ENCODE measurements around the gene DOCK3.
"Not testable (repeated sequence)": the region's sequence is repeated elsewhere in the genome, so short reads cannot be mapped to it uniquely, and the experiment has no call there.

DOCK3 gene

DNA sequence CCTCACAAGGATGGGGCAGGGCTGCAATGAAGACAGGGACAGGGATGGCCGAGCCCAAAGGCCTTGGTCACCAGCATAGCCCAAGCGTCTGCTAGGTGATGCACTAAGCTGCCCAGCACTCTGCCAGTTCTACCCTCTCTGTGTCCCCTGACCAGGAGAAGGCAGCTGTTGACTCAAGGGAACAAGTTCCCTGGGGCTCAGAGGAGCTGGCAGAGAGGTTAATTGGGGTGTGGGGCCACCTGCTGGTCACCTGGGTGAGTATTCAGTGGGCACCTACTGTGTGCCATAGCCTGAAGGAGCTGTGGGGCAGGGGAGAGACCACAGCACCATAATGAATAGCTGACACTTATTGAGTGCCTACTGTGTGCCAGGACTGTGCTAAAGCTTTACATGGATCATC lies 22.0 kb upstream of the DOCK3 start:
- peak; percentile 34 for DNase-seq

- DNase-seq: no peak
Observed at GRCh38 chr3:50653937-50654595, 20.7 kb upstream of the DOCK3 start.

GRCh38 chr3:50655009-50655830 lies 19.5 kb upstream of the DOCK3 start:
- DNase-seq: no peak

DNA sequence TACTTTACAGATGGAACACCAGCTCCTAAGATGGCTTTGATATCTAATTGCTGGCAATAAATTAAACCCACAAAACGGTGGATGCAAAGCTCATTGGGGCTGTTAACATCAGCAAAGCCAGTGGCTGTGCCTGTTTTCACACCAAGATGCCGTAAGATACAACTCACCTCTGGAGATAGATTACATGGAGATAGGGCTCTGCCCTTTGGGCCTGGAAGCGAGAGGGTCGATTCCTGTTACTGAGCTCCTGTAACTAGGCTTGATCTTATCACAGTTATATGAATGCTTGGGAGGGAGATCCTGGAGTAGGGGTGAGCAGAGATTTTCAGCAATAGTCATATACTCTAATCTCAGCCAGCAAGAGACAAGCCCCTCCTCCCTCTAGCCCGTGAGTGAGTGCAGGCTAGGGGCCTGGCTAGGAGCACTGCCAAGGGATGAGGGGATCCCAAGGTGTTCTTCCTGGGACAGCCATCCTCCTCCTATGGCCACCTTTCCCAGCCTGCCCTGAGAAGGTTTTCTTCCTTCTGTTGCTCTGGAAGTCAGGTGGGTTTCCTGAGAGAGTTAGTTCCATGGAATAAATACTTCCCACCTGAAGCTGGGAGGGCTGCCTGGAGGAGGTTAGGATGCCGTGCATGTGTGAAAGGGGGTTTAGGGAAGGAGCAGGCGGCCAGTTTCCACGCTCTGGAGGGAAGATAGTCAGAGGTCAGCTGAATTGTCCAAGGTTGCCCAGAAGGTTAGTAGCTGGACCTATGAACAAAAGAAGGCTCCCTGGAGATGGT lies 18.1 kb upstream of the DOCK3 start:
- DNase-seq: no peak

GRCh38 chr3:50657407-50657806 lies 17.3 kb upstream of the DOCK3 start:
- no peak for DNase-seq

DNA sequence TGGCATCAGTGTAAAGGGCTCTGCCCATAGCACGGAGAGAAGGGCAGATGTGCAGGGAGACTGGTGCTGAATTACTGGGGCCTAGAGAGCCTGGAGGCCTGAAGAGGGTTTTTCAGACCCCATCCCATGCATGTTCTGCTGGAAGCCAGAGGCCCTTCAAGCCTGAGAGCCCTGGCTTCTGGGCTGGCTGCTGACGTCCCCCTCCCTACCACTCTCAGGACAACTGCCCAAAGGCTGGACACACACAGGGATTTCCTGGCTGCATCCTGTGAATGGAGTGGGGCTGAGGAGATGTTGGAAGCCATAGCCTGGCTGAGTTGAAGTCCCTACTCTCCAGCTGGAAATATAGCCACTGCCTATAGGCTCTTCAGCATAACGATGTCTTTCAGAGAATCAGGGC lies 16.9 kb upstream of the DOCK3 start:
- DNase-seq: no peak

DNA sequence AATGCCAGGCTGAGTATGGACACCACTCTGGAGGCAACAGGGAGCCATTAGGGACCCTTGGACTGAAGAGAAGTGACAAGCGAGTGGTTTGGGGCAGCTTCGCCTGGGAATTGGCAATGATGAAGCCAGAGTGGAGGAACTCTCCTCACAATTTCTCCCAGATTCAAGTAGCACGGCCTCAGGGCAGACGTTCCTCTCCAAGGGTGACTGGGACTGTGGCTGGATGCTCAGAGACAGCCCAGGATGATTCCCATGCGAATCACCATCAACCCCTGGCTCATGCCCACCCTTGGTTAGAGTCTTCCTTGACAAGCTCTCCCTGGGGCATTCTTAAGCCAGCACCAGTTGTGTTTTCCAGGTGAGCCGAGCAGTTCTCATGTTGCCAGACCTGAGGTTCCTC lies 16.3 kb upstream of the DOCK3 start:
- DNase-seq: no peak

DNA sequence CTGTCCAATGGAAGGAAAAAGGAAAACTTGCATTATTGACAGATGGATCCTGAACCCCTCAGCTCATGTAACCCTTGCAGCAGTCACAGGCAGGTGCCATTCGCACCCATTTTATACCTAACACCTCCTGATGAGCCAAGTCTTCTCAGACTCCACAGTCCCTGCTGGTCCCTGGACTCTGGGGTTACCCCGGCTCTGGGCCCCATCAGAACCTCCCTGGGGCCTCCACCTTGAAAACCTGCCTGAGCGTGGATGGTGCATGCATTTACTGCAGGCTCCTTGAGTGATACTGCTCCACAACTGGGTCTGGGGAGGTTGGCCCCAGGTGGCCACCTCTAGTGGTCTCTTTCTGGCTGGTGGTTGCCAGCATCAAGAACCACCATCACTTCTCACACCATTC lies 15.9 kb upstream of the DOCK3 start:
- DNase-seq: no peak

DNA sequence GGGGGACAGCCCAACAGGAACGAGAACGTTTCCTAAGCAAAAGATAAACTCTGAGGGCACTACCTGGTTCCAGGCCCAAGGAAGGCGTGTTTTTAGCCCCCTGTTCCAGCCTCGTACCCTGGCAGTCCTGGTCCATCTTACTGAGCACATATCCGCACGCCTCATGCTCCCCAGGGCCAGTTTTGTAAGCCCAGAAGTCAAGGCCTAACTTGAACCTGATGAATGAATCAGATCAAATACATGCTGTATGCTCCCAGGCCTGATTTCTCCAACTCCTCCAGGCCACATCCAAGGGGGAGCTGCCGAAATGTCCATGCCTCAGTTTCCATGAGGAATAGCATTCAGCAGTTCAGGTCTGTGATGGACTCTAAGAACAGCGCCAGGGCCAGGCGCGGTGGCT lies 14.3 kb upstream of the DOCK3 start:
- DNase-seq: no peak

GRCh38 chr3:50661321-50661837 lies 13.3 kb upstream of the DOCK3 start:
- no peak for DNase-seq

GRCh38 chr3:50662408-50662807 lies 12.3 kb upstream of the DOCK3 start:
- no peak for DNase-seq

- no peak for DNase-seq
Observed at GRCh38 chr3:50665081-50665840, 9.5 kb upstream of the DOCK3 start.

DNA sequence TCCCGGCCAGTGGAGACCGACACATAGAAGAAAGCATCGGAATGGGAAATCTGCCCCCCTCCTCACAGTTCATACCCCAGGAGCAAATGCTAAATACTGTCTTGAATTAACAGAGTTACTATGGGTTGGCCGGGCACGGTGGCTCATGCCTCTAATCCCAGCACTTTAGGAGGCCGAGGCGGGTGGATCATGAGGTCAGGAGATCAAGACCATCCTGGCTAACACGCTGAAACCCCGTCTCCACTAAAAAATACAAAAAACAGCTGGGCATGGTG lies 8.9 kb upstream of the DOCK3 start:
- DNase-seq: not testable (repeated sequence)

DNA sequence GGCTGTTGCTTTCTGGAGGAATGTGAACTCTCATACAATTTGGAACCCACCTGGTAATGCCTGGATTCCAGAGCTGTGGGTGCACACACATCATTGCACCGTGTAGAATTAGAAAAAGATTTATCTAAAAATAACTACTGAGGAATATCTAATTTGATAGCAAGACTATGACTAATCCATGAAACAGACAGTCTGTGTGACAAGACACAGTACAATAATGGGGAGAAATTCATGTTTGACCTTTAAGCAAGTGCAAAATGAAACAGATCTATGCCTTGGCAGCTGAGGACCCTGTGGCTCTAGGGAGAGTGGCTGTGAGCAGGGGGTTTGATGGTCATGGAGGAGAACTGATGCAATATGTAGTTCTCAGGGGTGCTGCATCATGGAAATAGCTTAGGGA lies 7.9 kb upstream of the DOCK3 start:
- no peak for DNase-seq

GRCh38 chr3:50671331-50671730 lies 3.4 kb upstream of the DOCK3 start:
- no peak for DNase-seq

DNA sequence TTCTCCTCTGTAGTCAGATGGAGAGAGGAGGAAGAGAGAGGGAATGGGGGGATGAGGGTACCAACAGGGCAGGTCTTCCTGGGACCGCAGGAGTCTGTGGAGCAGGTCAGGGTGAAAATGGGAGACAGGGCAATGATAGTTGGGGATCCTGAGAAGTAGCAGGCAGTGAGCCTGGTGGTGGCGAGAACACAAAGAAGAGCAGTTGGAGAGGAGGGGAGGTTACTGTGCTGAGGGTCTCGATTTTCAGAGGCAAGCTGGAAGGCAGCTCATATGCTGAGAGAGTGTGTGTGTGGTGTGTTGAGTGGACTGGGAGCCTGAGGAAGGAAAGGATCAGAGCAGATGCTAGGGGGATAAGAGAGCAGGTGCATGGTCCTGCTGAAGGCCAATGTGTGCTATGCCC lies 2.1 kb upstream of the DOCK3 start:
- no peak for DNase-seq

GRCh38 chr3:50673931-50674330 lies 796 bp upstream of the DOCK3 start:
- DNase-seq: no peak

DNA sequence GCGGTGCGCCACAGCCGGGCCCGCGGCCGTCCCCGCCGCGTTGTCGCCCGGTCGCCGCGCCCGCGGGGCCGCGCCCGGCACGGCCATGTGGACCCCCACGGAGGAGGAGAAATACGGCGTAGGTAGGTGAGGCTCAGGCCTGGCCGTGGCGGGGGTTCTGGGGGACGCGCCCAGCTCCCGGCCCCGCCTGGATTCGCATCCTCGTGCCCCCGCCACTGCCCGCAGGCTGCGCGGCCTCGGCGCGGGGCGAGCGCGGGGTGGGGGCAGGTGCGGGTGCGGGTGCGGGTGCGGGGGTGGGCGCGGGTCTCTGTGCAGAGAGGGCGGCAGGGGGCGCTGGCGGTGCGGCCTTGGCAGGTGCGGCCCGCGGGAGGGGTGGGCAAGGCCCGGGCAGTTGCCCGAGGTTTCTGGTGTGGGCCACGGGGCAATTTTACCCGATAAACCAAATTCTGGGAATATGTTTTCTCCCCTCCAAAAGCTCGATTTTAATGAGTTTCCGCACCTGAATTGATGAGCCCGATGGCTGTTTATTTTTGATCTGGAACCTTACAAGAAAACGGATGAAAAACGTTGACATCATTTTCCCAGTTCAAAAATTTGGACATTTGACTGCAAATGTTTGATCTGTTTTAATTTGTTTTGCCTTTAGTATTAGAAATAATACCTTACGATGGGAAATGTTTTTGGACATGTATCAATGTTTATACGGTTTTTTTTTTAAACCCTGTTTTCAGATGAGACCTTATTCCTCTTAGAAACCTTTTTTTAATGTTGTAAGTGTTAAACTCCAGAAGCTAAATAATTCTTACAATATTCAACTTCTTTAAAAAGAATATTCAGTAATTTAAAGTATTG lies 678 bp downstream of the DOCK3 start:
- peak; percentile 44 for DNase-seq

DNA sequence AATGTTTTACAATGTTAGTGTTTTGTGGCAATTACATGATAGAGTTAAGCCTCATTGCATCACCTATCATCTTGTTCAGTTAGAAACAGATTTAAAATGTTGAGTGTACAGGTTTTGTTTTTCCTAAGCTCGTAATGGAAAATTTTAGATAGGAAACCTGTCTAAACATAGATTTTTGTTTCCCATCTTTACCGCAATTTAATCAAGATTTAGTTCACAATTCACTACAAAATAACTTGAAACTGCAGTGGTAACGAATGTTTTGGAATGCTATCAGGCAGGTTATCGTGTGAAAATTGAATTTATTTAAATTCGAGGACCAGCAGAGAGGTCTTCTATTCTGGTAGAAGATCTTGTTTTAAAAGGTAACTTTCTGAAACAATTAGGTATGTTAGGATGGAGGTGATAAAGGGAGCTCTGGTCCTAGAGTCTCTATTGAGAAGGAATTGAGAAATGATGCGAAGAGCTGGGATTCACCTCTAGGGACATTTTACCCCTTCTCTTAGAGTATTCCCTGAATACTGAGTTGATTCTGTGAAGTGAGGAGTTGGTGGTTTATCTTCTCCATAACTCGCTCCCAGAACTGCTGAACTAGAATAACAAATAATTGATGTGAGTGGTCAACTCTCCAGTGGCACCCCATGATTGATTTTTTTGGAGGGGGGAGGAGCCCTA lies 1.4 kb downstream of the DOCK3 start:
- DNase-seq: no peak

DNA sequence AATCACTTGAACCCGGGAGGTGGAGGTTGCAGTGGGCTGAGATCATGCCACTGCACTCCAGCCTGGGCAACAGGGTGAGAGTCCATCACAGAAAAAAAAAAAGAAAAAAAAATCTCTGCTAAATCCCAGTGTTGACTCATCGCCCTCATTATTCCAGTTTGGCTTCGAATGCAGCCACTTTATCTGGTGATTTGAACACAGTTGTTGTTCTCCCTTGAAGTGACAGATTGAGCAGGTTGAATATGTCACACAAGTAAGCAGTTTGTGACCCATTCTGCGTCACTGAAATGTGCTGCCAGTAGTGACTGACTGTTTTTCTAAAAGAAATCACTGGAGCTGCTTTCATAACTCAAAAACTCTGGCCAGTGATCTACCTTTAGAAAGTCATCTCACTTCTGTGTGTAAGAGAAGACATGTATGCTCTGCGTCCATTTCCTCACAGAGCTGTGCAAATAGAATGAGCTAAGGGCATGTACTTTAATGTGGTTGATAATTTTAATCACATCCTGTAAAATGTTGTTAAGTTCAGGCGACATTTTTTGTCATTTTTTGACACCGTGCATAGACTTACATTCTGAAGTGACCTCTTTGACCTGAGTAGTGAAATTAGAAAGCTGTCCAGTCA lies 12.5 kb downstream of the DOCK3 start:
- no peak for DNase-seq

DNA sequence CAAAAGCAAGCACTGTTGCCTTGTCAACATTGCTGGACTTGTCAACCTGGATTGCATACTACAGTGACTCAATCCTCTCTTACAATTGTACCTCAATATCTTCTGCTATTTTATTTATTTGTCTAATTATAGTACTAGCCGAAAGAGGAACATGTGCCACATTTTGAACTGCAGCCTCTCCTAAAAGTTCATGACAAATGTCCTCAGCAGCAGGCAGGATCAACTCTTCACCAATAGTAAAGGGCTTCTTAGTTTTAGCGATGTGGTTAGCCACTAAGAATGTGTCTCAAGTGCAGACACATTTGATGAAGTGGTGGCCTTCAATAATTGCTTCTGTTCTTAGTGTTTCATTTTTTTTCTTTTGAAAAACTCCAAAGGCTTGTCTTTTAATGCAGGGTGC lies 13.2 kb downstream of the DOCK3 start:
- no peak for DNase-seq
